H1 (cell line): ENCODE results near the gene FNDC7. TPM values are rescaled to one million over a fixed set of nuclear protein-coding genes. Genes with fewer than 3 reads are reported as not detected.

Source experiments
- CTCF ChIA-PET: fragments of 300-600 bp; sonication (Branson Sonifier 250); formaldehyde crosslinking; loops from one replicate; lab custom pipeline; 2021; ENCODE audit not compliant: partially characterized antibody; lab: Charles Lee
- POLR2A ChIA-PET: fragments of 300-600 bp; sonication (Branson Sonifier 250); formaldehyde crosslinking; loops from one replicate; lab custom pipeline; 2021; ENCODE audit warnings: inconsistent platforms; ENCODE audit not compliant: partially characterized antibody; lab: Charles Lee
- DNase-seq, 2 experiments: peaks; one replicate each; pipeline versions ENCODE4 v3.0.0 to v3.0.0-alpha.2; 2010 to 2022; ENCODE audit warnings: low spot score in 2 of 2, low read depth in 1 of 2, mixed read lengths in 1 of 2
- FAIRE-seq: peaks from 2 replicates; lab custom pipeline; 2011; peaks lifted over from hg19 to GRCh38; lab: Jason Lieb, UNC
- H2AFZ ChIP-seq: 2 replicates; pipeline ENCODE4 v1.8.1; 2012; ENCODE audit warnings: low read length, inconsistent platforms
- H2AK5ac ChIP-seq: 2 replicates; pipeline ENCODE4 v1.6.1; 2013; ENCODE audit warnings: low read depth, low read length
- H2BK120ac ChIP-seq: replicated peaks from 2 replicates; pipeline ENCODE3; 2013; ENCODE audit warnings: low read depth, low read length, inconsistent platforms
- H2BK12ac ChIP-seq: 2 replicates; pipeline ENCODE4 v1.6.1; 2013; ENCODE audit warnings: low read depth, low read length
- H2BK15ac ChIP-seq: 2 replicates; pipeline ENCODE4 v1.6.1; 2013; ENCODE audit warnings: low read length
- H2BK20ac ChIP-seq: 2 replicates; pipeline ENCODE4 v1.6.1; 2013; ENCODE audit warnings: low read length
- H2BK5ac ChIP-seq: 2 replicates; pipeline ENCODE4 v1.6.1; 2013; ENCODE audit warnings: low read depth, low read length
- H3K14ac ChIP-seq: 2 replicates; pipeline ENCODE4 v1.6.1; 2013; ENCODE audit warnings: inconsistent platforms; ENCODE audit not compliant: insufficient read length
- H3K18ac ChIP-seq: 2 replicates; pipeline ENCODE4 v1.6.1; 2013; ENCODE audit warnings: low read length; ENCODE audit errors: extremely low read depth
- H3K23ac ChIP-seq: 2 replicates; pipeline ENCODE4 v1.6.1; 2013; ENCODE audit warnings: inconsistent platforms; ENCODE audit not compliant: insufficient read length
- H3K23me2 ChIP-seq: 2 replicates; pipeline ENCODE4 v1.6.1; 2013; ENCODE audit warnings: low read depth, low read length
- H3K27ac ChIP-seq: 2 replicates; pipeline ENCODE4 v1.6.1; 2011; ENCODE audit warnings: low read depth, low read length, inconsistent platforms
- H3K27me3 ChIP-seq, 4 experiments: replicated peaks in 1 of 4; 1 replicate in 1 of 4; 2 replicates in 3 of 4; pipeline versions ENCODE4 v1.6.1 to v1.8.1; 2011 to 2013; ENCODE audit warnings: low read length in 3 of 4, mild to moderate bottlenecking in 3 of 4, inconsistent platforms in 2 of 4, mixed read lengths in 2 of 4, moderate library complexity in 1 of 4; ENCODE audit not compliant: control insufficient read depth in 3 of 4, insufficient read depth in 3 of 4; ENCODE audit errors: extremely low read depth in 1 of 4
- H3K36me3 ChIP-seq, 4 experiments: 2 replicates each; pipeline versions ENCODE4 v1.6.1 to v1.8.1; 2011 to 2013; ENCODE audit warnings: mild to moderate bottlenecking in 4 of 4, low read length in 3 of 4, moderate library complexity in 2 of 4, control low read depth in 1 of 4, inconsistent platforms in 1 of 4; ENCODE audit not compliant: insufficient read depth in 4 of 4, control insufficient read depth in 2 of 4
- H3K4ac ChIP-seq: replicated peaks from 2 replicates; pipeline ENCODE3; 2013; ENCODE audit warnings: low read length, low read depth, mixed read lengths, inconsistent platforms; ENCODE audit not compliant: insufficient read length
- H3K4me1 ChIP-seq, 4 experiments: replicated peaks in 1 of 4; 1 replicate in 1 of 4; 2 replicates in 3 of 4; pipeline versions ENCODE4 v1.6.1 to v1.8.1; 2011 to 2013; ENCODE audit warnings: low read length in 3 of 4, inconsistent platforms in 2 of 4, mixed read lengths in 1 of 4; ENCODE audit not compliant: insufficient read depth in 4 of 4, control insufficient read depth in 3 of 4
- H3K4me2 ChIP-seq, 2 experiments: 2 replicates each; pipeline versions ENCODE4 v1.6.1 to v1.8.1; 2011 to 2013; ENCODE audit warnings: low read depth in 2 of 2, low read length in 2 of 2, control low read depth in 1 of 2, inconsistent platforms in 1 of 2, mild to moderate bottlenecking in 1 of 2; ENCODE audit not compliant: insufficient read depth in 1 of 2
- H3K4me3 ChIP-seq, 4 experiments: fragments of 200-600, 300-600 bp in 1 of 4; sonication (generic), shearing (Covaris generic), sonication (Bioruptor Twin) in 1 of 4; 2 replicates each; pipeline versions ENCODE4 v1.5.1 to v1.8.1; 2011 to 2016; ENCODE audit warnings: low read length in 4 of 4, low read depth in 3 of 4, control low read depth in 2 of 4, inconsistent platforms in 2 of 4, mild to moderate bottlenecking in 2 of 4, mixed read lengths in 1 of 4, moderate library complexity in 1 of 4; ENCODE audit not compliant: insufficient read depth in 2 of 4; ENCODE audit errors: extremely low read depth in 1 of 4
- H3K56ac ChIP-seq: replicated peaks from 2 replicates; pipeline ENCODE3; 2013; ENCODE audit warnings: low read depth, mild to moderate bottlenecking, mixed read lengths, low read length, inconsistent platforms; ENCODE audit not compliant: insufficient read length
- H3K79me1 ChIP-seq: 2 replicates; pipeline ENCODE4 v1.6.1; 2013; ENCODE audit warnings: low read depth, low read length, control low read depth
- H3K79me2 ChIP-seq, 2 experiments: 2 replicates each; pipeline versions ENCODE4 v1.6.1 to v1.8.1; 2012 to 2013; ENCODE audit warnings: low read length in 2 of 2, mild to moderate bottlenecking in 2 of 2, inconsistent platforms in 1 of 2; ENCODE audit not compliant: insufficient read depth in 2 of 2, control insufficient read depth in 1 of 2
- H3K9ac ChIP-seq, 4 experiments: replicated peaks in 1 of 4; 1 replicate in 1 of 4; 2 replicates in 3 of 4; pipeline versions ENCODE4 v1.6.1 to v1.8.1; 2011 to 2013; ENCODE audit warnings: low read depth in 3 of 4, low read length in 3 of 4, control low read depth in 2 of 4, mild to moderate bottlenecking in 2 of 4, moderate library complexity in 2 of 4, inconsistent platforms in 1 of 4; ENCODE audit errors: extremely low read depth in 1 of 4
- H3K9me3 ChIP-seq, 2 experiments: 2 replicates each; pipeline versions ENCODE4 v1.6.1 to v1.8.1; 2012 to 2013; ENCODE audit warnings: mild to moderate bottlenecking in 2 of 2, moderate library complexity in 2 of 2, control low read depth in 1 of 2, inconsistent platforms in 1 of 2, low read depth in 1 of 2, low read length in 1 of 2, mixed read lengths in 1 of 2; ENCODE audit not compliant: insufficient read depth in 2 of 2
- H4K20me1 ChIP-seq, 2 experiments: replicated peaks in 1 of 2; 2 replicates each; pipeline versions ENCODE3 to v1.8.1; 2011 to 2013; ENCODE audit warnings: inconsistent platforms in 2 of 2, low read length in 2 of 2, mild to moderate bottlenecking in 1 of 2; ENCODE audit not compliant: insufficient read depth in 2 of 2, control insufficient read depth in 1 of 2
- H4K5ac ChIP-seq: 2 replicates; pipeline ENCODE4 v1.6.1; 2013; ENCODE audit warnings: low read length, low read depth, mixed read lengths, inconsistent platforms; ENCODE audit not compliant: insufficient read length
- H4K8ac ChIP-seq: 2 replicates; pipeline ENCODE4 v1.8.0; 2013; ENCODE audit warnings: mild to moderate bottlenecking, moderate library complexity, low read length, inconsistent platforms; ENCODE audit not compliant: insufficient read depth; ENCODE audit errors: extremely low read depth
- H4K91ac ChIP-seq: replicated peaks from 2 replicates; pipeline ENCODE3; 2013; ENCODE audit warnings: low read length, mixed read lengths, inconsistent platforms; ENCODE audit not compliant: insufficient read length
- BRCA1 ChIP-seq: IDR thresholded peaks from 2 replicates; pipeline ENCODE4 v1.6.1; 2012; ENCODE audit warnings: low read depth, low read length, improper control_type of control experiment
- CREB1 ChIP-seq: IDR thresholded peaks from 2 replicates; pipeline ENCODE4 v1.6.1; 2012; ENCODE audit warnings: inconsistent platforms
- FOSL1 ChIP-seq: IDR thresholded peaks from 2 replicates; pipeline ENCODE4 v1.6.1; 2011; ENCODE audit warnings: mild to moderate bottlenecking, low read depth, low read length, moderate library complexity; ENCODE audit not compliant: insufficient read depth
- JUN ChIP-seq: IDR thresholded peaks from 2 replicates; pipeline ENCODE4 v1.6.1; 2011; ENCODE audit warnings: low read depth, mild to moderate bottlenecking, improper control_type of control experiment, low read length
- KDM4A ChIP-seq: IDR thresholded peaks from one replicate; pipeline ENCODE4 v1.7.1; 2012; ENCODE audit warnings: low read depth, mild to moderate bottlenecking, moderate library complexity, low read length, inconsistent platforms; ENCODE audit not compliant: severe bottlenecking
- MAFK ChIP-seq: IDR thresholded peaks from 2 replicates; pipeline ENCODE4 v1.6.1; 2012; ENCODE audit warnings: low read depth, mild to moderate bottlenecking, improper control_type of control experiment, low read length
- SIRT6 ChIP-seq: IDR thresholded peaks from one replicate; pipeline ENCODE4 v1.7.1; 2012; ENCODE audit warnings: low read length, inconsistent platforms
- SUZ12 ChIP-seq: fragments of 200-600 bp; sonication (generic); IDR thresholded peaks from 2 replicates; pipeline ENCODE4 v1.6.1; 2012; ENCODE audit warnings: mild to moderate bottlenecking, inconsistent platforms, low read length, moderate library complexity, mixed read lengths
- TCF12 ChIP-seq: IDR thresholded peaks from 2 replicates; pipeline ENCODE4 v1.6.1; 2011; ENCODE audit warnings: low read depth, mild to moderate bottlenecking, low read length
- WGBS, 2 experiments: shearing (Covaris generic) in 1 of 2; methylation state at CpG; one replicate each; pipeline versions ENCODE4 v1.1.6 to v1.1.7; 2013 to 2015; ENCODE audit warnings: low lambda C conversion rate in 2 of 2, mixed read lengths in 2 of 2, inconsistent platforms in 1 of 2, low coverage in 1 of 2, missing lambda C conversion rate in 1 of 2; ENCODE audit not compliant: insufficient replicate concordance in 2 of 2, insufficient coverage in 1 of 2, insufficient read length in 1 of 2; ENCODE audit errors: extremely low coverage in 1 of 2, missing lambda C conversion rate in 1 of 2; 5-methylcytosine and 5-hydroxymethylcytosine counted together
- polyA plus RNA-seq, 7 experiments: library from polyadenylated mRNA; depleted of rRNA in 3 of 7; stranded (reverse) in 5 of 7; unstranded in 2 of 7; fragments of >200 nt in 5 of 7; fragments of 200-250 nt in 2 of 7; gene quantifications; 1 replicate in 5 of 7; 2 replicates in 1 of 7; 4 replicates in 1 of 7; pipeline versions ENCODE4 v1.2.1 to v1.2.3, GENCODE V29; 2011 to 2013; ENCODE audit warnings: missing spikeins in 2 of 7, mixed read lengths in 2 of 7
- total RNA-seq: library from RNA; stranded (reverse); fragmentation: NEBNext Ultra II Directional; extraction: Animal tissue kit (Norgen Biotek cat#: 25700); gene quantifications from 2 replicates; pipeline ENCODE4 v1.2.1, GENCODE V29; 2021
- TF ChIP-seq, protein P1 (sequence below), 3 experiments: IDR thresholded peaks; 1 replicate in 2 of 3; 2 replicates in 1 of 3; pipeline versions ENCODE4 v1.5.1 to v1.6.1; 2011; ENCODE audit warnings: low read length in 3 of 3, mild to moderate bottlenecking in 3 of 3, inconsistent platforms in 2 of 3, low read depth in 1 of 3, moderate library complexity in 1 of 3; ENCODE audit not compliant: insufficient read depth in 1 of 3; ENCODE audit errors: control extremely low read depth in 1 of 3

Gene FNDC7
- total and polyA plus RNA-seq, 2 of the 8 experiments (the other 6 are each of a cell fraction or from before 2014, with no cell fraction given), result 0.13 to 0.20 TPM

DNA sequence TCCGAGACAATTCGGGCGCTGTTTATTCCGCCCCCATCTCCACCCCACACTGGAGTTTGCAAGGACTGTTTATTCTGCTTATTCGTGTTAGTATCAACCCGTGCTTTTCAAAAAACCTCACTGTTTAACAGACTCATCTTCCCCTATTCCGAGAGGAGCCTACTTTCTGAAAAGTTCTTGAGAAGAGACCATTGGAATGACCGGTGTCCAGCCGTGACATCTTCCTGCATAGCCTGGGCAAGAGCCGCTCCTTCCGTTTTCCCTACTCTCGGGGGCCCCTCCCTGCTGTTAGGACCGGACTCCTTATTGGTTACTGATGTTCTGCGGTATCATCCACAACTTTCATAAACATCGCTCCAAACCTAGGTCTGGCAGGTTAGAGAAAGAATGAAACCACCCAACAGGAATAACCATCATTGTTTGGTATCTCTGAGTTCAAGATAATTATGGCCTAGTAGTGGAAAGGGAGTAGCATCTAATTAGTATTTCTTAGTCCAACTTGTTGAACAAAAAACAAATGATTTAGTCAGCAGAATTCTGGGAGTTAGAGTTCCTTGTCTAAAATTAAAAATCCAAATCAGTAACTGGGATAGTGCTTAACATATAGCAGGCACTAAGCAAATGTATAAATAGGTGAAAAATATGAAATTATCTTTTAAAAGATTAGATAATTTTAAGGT lies 34.6 kb downstream of the FNDC7 start:
- H3K79me2 ChIP-seq, result peaks cover 0 to 22% of the 10 kb centered on the region in 2 experiments; a peak in 2 of 4 replicates
- H3K4me1 ChIP-seq, result no peaks in the 10 kb centered on the region; a peak in 1 of 7 replicates
- no peak overlapping the region for H2AK5ac ChIP-seq
- H3K23ac ChIP-seq, result no peak overlapping the region
- no peak overlapping the region for H2BK20ac ChIP-seq
- peak overlapping the region; percentile 94 for H4K8ac ChIP-seq
- H3K9ac ChIP-seq, result peak overlapping the region; percentile 71 to 97 (median 96)
- H2AFZ ChIP-seq, result peak overlapping the region; percentile 51
- peak in 1 of 2 experiments; percentile 66 for DNase-seq
- H3K18ac ChIP-seq, result peak overlapping the region; percentile 92; the same call in 1 of the 2 replicates
- no peak overlapping the region for H3K4ac ChIP-seq
- peak overlapping the region; percentile 84 for H2BK5ac ChIP-seq
- WGBS, 2 experiments, result 1% methylated on average over 15 of the region's 15 CpGs; no CpG with 5 or more reads in 1 of the 2 experiments
- H3K23me2 ChIP-seq, result no peaks in the 10 kb centered on the region; the same call in 1 of the 2 replicates
- no peak for FAIRE-seq
- no peak overlapping the region for H3K56ac ChIP-seq
- H3K27me3 ChIP-seq, result peaks cover 0 to 4% (median 0%) of the 10 kb centered on the region in 4 experiments; a peak in 3 of 7 replicates
- H3K79me1 ChIP-seq, result no peaks in the 10 kb centered on the region
- H3K27ac ChIP-seq, result peak overlapping the region; percentile 96
- no peak overlapping the region for H2BK120ac ChIP-seq
- peaks cover 0 to 2% (median 0%) of the 10 kb centered on the region in 4 experiments; a peak in 2 of 8 replicates for H3K36me3 ChIP-seq
- peak overlapping the region; percentile 83 to 91 (median 88) for H3K4me3 ChIP-seq
- no peaks in the 10 kb centered on the region for H3K9me3 ChIP-seq
- CTCF ChIA-PET, result no interaction called here
- peak overlapping the region; percentile 87 for H4K5ac ChIP-seq
- no peak overlapping the region for H3K14ac ChIP-seq
- H2BK15ac ChIP-seq, result no peak overlapping the region
- no peaks in the 10 kb centered on the region for H4K20me1 ChIP-seq
- POLR2A ChIA-PET, result interaction anchor here (0.6 to 1.1 kb wide), 12 partner anchors 12 to 1624 kb away, joined by 3 to 4 read pairs (median 3); partner anchors contain the start of gene PSRC1
- peak overlapping the region; percentile 56 to 66 for H3K4me2 ChIP-seq
- no peak overlapping the region for H2BK12ac ChIP-seq
- H4K91ac ChIP-seq, result peak overlapping the region; percentile 84
- no peak for TF ChIP-seq SIRT6
- TF ChIP-seq FOSL1, result no peak
- TF ChIP-seq BRCA1, result no peak
- TF ChIP-seq SUZ12, result no peak
- TF ChIP-seq KDM4A, result peak; percentile 23
- TF ChIP-seq CREB1, result 0 out of 2 replicates have a peak, but pooled peaks have one; percentile 6
- TF ChIP-seq JUN, result no peak
- TF ChIP-seq, protein P1, sequence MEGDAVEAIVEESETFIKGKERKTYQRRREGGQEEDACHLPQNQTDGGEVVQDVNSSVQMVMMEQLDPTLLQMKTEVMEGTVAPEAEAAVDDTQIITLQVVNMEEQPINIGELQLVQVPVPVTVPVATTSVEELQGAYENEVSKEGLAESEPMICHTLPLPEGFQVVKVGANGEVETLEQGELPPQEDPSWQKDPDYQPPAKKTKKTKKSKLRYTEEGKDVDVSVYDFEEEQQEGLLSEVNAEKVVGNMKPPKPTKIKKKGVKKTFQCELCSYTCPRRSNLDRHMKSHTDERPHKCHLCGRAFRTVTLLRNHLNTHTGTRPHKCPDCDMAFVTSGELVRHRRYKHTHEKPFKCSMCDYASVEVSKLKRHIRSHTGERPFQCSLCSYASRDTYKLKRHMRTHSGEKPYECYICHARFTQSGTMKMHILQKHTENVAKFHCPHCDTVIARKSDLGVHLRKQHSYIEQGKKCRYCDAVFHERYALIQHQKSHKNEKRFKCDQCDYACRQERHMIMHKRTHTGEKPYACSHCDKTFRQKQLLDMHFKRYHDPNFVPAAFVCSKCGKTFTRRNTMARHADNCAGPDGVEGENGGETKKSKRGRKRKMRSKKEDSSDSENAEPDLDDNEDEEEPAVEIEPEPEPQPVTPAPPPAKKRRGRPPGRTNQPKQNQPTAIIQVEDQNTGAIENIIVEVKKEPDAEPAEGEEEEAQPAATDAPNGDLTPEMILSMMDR (IDR thresholded peaks at IDR 0.05; ENCODE audit: control extremely low read depth in 1 of 3, insufficient read depth in 1 of 3, low read depth in 1 of 3, low read length in 3 of 3), result no peak
- TF ChIP-seq MAFK, result peak; percentile 1; the same call in 1 of the 2 replicates
- TF ChIP-seq TCF12, result no peak
